ENCODE measurements around the gene ADRA2C. TPM values are rescaled to one million over a fixed set of nuclear protein-coding genes. Genes with fewer than 3 reads are reported as not detected.

Gene ADRA2C
- total and polyA plus RNA-seq, 9 of the 15 experiments (the other 6 are each of a cell fraction or from before 2014, with no cell fraction given): 0.06 to 0.58 (median 0.14) TPM; not detected in 2

DNA sequence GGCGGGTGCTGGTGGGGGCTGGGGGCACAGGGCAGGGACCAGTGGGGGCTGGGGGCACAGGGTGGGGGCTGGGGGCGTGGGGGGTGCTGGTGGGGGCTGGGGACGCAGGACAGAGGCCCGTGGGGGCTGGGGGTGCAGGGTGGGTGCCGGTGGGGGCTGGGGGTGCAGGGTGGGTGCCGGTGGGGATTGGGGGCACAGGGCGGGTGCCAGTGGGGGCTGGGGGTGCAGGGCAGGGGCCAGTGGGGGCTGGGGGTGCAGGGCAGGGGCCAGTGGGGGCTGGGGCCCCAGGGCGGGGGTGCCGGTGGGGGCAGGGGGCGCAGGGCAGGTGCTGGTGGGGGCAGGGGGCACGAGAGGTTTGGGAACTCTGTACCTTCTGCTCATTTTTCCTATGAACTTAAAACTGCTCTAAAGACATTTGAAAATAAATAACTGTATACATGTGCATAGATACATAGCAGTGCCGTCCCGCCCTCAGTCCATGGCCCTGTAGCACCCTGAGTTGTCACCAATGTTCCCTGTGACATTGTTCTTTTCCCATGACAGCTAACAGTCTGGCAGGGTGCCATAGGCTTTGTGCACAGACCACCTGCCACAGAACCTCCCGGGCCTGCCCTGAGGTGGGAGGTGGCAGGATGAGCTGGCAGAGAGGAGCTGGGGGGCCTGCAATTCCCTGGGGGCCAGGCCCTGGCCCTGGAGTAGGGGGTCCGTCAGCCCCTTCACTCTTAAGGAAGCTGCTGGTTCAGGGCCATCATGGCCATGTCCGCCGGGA is 35.6 kb upstream of the ADRA2C start:
- no peaks in the 10 kb centered on the region for H3K9me3 ChIP-seq (replicated peaks; ENCODE audit: control insufficient read depth, insufficient read depth, low read depth, low read length)
- H3K36me3 ChIP-seq (ENCODE audit: control insufficient read depth, insufficient read depth, low read length): no peaks in the 10 kb centered on the region
- in situ Hi-C loops (cut with MboI): no loop called here
- no peak overlapping the region for H3K27ac ChIP-seq (ENCODE audit: extremely low read depth, low read depth, low read length)
- no peak for FAIRE-seq
- no peak overlapping the region for H2AFZ ChIP-seq (ENCODE audit: low read depth, low read length)
- WGBS (ENCODE audit: insufficient coverage, low coverage, missing lambda C conversion rate): 0% methylated on average over 8 of the region's 17 CpGs
- H3K4me2 ChIP-seq (ENCODE audit: insufficient read depth, low read length): no peak overlapping the region
- no peaks in the 10 kb centered on the region for H3K9me1 ChIP-seq (ENCODE audit: control insufficient read depth, insufficient read depth, low read length)
- POLR2A ChIA-PET: interaction anchor here (0.6 to 1.2 kb wide), 2 partner anchors 23 to 26 kb away, joined by 3 to 4 read pairs; no protein-coding TSS in a partner anchor
- BruUV-seq (replicated peaks): no TSS peak
- H3K4me3 ChIP-seq: no peak overlapping the region
- CTCF ChIA-PET (ENCODE audit: low intra/inter-chr PET ratio): no interaction called here
- H3K79me2 ChIP-seq (ENCODE audit: control insufficient read depth, insufficient read depth, low read length): no peaks in the 10 kb centered on the region
- no peak overlapping the region for H3K9ac ChIP-seq (ENCODE audit: insufficient read depth in 1 of 2, low read depth in 2 of 2, low read length in 2 of 2)
- H3K27me3 ChIP-seq (ENCODE audit: control insufficient read depth in 2 of 2, insufficient read depth in 2 of 2, low read length in 2 of 2): peaks cover 25 to 82% of the 10 kb centered on the region in 2 experiments; a peak in 4 of 5 replicates
- H3K4me1 ChIP-seq (replicated peaks in 1 of 2; ENCODE audit: control insufficient read depth in 2 of 2, insufficient read depth in 2 of 2, low read length in 2 of 2): peaks cover 0 to 12% of the 10 kb centered on the region in 2 experiments; a peak in 2 of 5 replicates
- no peak for ATAC-seq
- DNase-seq (ENCODE audit: extremely low read depth in 1 of 4, low spot score in 3 of 4): no peak
- intact Hi-C loops (cut with micrococcal nuclease): no loop called here
- peaks cover 19% of the 10 kb centered on the region; the same call in 1 of the 2 replicates for H4K20me1 ChIP-seq (replicated peaks; ENCODE audit: control insufficient read depth, insufficient read depth, low read length)
- no peak for TF ChIP-seq SLC30A9 (CRISPR knock-in tag; IDR thresholded peaks at IDR 0.05)
- TF ChIP-seq BDP1 (IDR thresholded peaks at IDR 0.05; ENCODE audit: insufficient read depth, insufficient read length): no peak
- no peak for TF ChIP-seq SP2 (IDR thresholded peaks at IDR 0.05; ENCODE audit: extremely low read depth, low read depth, low read length, poor library complexity, severe bottlenecking)
- TF ChIP-seq, protein P1, sequence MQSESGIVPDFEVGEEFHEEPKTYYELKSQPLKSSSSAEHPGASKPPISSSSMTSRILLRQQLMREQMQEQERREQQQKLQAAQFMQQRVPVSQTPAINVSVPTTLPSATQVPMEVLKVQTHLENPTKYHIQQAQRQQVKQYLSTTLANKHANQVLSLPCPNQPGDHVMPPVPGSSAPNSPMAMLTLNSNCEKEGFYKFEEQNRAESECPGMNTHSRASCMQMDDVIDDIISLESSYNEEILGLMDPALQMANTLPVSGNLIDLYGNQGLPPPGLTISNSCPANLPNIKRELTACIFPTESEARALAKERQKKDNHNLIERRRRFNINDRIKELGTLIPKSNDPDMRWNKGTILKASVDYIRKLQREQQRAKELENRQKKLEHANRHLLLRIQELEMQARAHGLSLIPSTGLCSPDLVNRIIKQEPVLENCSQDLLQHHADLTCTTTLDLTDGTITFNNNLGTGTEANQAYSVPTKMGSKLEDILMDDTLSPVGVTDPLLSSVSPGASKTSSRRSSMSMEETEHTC (IDR thresholded peaks at IDR 0.05): no peak
- TF ChIP-seq ZNF75A (CRISPR knock-in tag; IDR thresholded peaks at IDR 0.05): no peak
- TF ChIP-seq ZNF174 (CRISPR knock-in tag; IDR thresholded peaks at IDR 0.05): no peak
- TF ChIP-seq, protein P2, sequence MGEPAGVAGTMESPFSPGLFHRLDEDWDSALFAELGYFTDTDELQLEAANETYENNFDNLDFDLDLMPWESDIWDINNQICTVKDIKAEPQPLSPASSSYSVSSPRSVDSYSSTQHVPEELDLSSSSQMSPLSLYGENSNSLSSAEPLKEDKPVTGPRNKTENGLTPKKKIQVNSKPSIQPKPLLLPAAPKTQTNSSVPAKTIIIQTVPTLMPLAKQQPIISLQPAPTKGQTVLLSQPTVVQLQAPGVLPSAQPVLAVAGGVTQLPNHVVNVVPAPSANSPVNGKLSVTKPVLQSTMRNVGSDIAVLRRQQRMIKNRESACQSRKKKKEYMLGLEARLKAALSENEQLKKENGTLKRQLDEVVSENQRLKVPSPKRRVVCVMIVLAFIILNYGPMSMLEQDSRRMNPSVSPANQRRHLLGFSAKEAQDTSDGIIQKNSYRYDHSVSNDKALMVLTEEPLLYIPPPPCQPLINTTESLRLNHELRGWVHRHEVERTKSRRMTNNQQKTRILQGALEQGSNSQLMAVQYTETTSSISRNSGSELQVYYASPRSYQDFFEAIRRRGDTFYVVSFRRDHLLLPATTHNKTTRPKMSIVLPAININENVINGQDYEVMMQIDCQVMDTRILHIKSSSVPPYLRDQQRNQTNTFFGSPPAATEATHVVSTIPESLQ (CRISPR knock-in tag; IDR thresholded peaks at IDR 0.05): no peak
- no peak for TF ChIP-seq NCOA1 (IDR thresholded peaks at IDR 0.05; ENCODE audit: low read depth)
- TF ChIP-seq, protein P3, sequence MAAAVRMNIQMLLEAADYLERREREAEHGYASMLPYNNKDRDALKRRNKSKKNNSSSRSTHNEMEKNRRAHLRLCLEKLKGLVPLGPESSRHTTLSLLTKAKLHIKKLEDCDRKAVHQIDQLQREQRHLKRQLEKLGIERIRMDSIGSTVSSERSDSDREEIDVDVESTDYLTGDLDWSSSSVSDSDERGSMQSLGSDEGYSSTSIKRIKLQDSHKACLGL (CRISPR knock-in tag; IDR thresholded peaks at IDR 0.05; ENCODE audit: borderline replicate concordance, poor library complexity, severe bottlenecking): no peak
- TF ChIP-seq ILK (tag; IDR thresholded peaks at IDR 0.05; ENCODE audit: borderline replicate concordance, low read depth): no peak
- TF ChIP-seq SOX6 (IDR thresholded peaks at IDR 0.05): no peak
- TF ChIP-seq ZNF778 (CRISPR knock-in tag; IDR thresholded peaks at IDR 0.05): no peak
- no peak for TF ChIP-seq HDAC2 (IDR thresholded peaks at IDR 0.05)
- TF ChIP-seq, protein P4, sequence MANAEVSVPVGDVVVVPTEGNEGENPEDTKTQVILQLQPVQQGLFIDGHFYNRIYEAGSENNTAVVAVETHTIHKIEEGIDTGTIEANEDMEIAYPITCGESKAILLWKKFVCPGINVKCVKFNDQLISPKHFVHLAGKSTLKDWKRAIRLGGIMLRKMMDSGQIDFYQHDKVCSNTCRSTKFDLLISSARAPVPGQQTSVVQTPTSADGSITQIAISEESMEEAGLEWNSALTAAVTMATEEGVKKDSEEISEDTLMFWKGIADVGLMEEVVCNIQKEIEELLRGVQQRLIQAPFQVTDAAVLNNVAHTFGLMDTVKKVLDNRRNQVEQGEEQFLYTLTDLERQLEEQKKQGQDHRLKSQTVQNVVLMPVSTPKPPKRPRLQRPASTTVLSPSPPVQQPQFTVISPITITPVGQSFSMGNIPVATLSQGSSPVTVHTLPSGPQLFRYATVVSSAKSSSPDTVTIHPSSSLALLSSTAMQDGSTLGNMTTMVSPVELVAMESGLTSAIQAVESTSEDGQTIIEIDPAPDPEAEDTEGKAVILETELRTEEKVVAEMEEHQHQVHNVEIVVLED (CRISPR knock-in tag; IDR thresholded peaks at IDR 0.05): no peak
- TF ChIP-seq, protein P5, sequence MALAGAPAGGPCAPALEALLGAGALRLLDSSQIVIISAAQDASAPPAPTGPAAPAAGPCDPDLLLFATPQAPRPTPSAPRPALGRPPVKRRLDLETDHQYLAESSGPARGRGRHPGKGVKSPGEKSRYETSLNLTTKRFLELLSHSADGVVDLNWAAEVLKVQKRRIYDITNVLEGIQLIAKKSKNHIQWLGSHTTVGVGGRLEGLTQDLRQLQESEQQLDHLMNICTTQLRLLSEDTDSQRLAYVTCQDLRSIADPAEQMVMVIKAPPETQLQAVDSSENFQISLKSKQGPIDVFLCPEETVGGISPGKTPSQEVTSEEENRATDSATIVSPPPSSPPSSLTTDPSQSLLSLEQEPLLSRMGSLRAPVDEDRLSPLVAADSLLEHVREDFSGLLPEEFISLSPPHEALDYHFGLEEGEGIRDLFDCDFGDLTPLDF (CRISPR knock-in tag; IDR thresholded peaks at IDR 0.05): no peak

All from K562 (cell line).